Hepatocyte (in vitro differentiated cells): Measurements from ENCODE around the gene ASCC2. TPM values are rescaled to one million over a fixed set of nuclear protein-coding genes. Genes with fewer than 3 reads are reported as not detected.

ENCODE experiments used
- DNase-seq: peaks from one replicate; pipeline ENCODE4 v3.0.0-alpha.2; 2016; ENCODE audit warnings: low spot score
- H2AFZ ChIP-seq: fragments of 200-600 bp; sonication (generic); 2 replicates; pipeline ENCODE4 v1.6.0; 2016; ENCODE audit warnings: antibody characterized with exemption, mild to moderate bottlenecking
- H3K27ac ChIP-seq: fragments of 200-600 bp; sonication (generic); 2 replicates; pipeline ENCODE4 v1.5.1; 2016; ENCODE audit warnings: mild to moderate bottlenecking
- H3K27me3 ChIP-seq: fragments of 200-600 bp; sonication (generic); 2 replicates; pipeline ENCODE4 v1.6.1; 2016
- H3K36me3 ChIP-seq: fragments of 200-600 bp; sonication (generic); replicated peaks from 2 replicates; pipeline ENCODE4 v1.5.1; 2016; ENCODE audit warnings: low read depth; ENCODE audit not compliant: insufficient read depth
- H3K4me1 ChIP-seq: fragments of 200-600 bp; sonication (generic); 2 replicates; pipeline ENCODE4 v1.5.1; 2016; ENCODE audit warnings: mild to moderate bottlenecking, moderate library complexity; ENCODE audit not compliant: insufficient read depth
- H3K4me2 ChIP-seq: fragments of 200-600 bp; sonication (generic); 2 replicates; pipeline ENCODE4 v1.6.0; 2016
- H3K4me3 ChIP-seq: fragments of 200-600 bp; sonication (generic); 2 replicates; pipeline ENCODE4 v1.5.1; 2016; ENCODE audit warnings: mild to moderate bottlenecking
- H3K79me2 ChIP-seq: fragments of 200-600 bp; sonication (generic); 2 replicates; pipeline ENCODE4 v1.6.0; 2017; ENCODE audit warnings: mild to moderate bottlenecking
- H3K9me2 ChIP-seq: fragments of 200-600 bp; sonication (generic); replicated peaks from 2 replicates; pipeline ENCODE4 v1.6.0; 2017; ENCODE audit warnings: mild to moderate bottlenecking; ENCODE audit not compliant: insufficient read depth
- H3K9me3 ChIP-seq: fragments of 200-600 bp; sonication (generic); 2 replicates; pipeline ENCODE4 v1.5.1; 2016; ENCODE audit warnings: low read depth, mild to moderate bottlenecking
- H4K20me1 ChIP-seq: fragments of 200-600 bp; sonication (generic); 2 replicates; pipeline ENCODE4 v1.6.0; 2016; ENCODE audit warnings: mild to moderate bottlenecking; ENCODE audit not compliant: insufficient read depth, poor library complexity, severe bottlenecking
- EZH2 ChIP-seq: fragments of 200-600 bp; sonication (generic); IDR thresholded peaks from 2 replicates; pipeline ENCODE4 v1.6.1; 2016; ENCODE audit warnings: antibody characterized with exemption, mild to moderate bottlenecking, borderline replicate concordance
- EZH2phosphoT487 ChIP-seq: fragments of 200-600 bp; sonication (generic); IDR thresholded peaks from one replicate; pipeline ENCODE4 v1.6.1; 2018; ENCODE audit warnings: antibody characterized with exemption, mild to moderate bottlenecking, low read depth, moderate library complexity; ENCODE audit not compliant: unreplicated experiment, severe bottlenecking
- whole genome bisulfite sequencing: methylation state at CpG from one replicate; pipeline ENCODE4 v1.1.6; 2016; ENCODE audit warnings: low lambda C conversion rate; ENCODE audit errors: missing lambda C conversion rate; 5-methylcytosine and 5-hydroxymethylcytosine counted together
- polyA plus RNA-seq: library from polyadenylated mRNA; unstranded; fragments of >200 nt; fragmentation: Nextera tagmentation; extraction: Ambion mirVana; gene quantifications from 2 replicates; pipeline ENCODE4 v1.2.1, GENCODE V29; 2016
- total RNA-seq: library from RNA; depleted of rRNA; stranded (reverse); fragments of >200 nt; gene quantifications from 2 replicates; pipeline ENCODE4 v1.2.3, GENCODE V29; 2014
- TF ChIP-seq, protein P1 (sequence below): fragments of 200-600 bp; sonication (generic); IDR thresholded peaks from 2 replicates; pipeline ENCODE4 v1.5.1; 2016; ENCODE audit warnings: antibody characterized with exemption, mild to moderate bottlenecking; ENCODE audit not compliant: poor library complexity

The ASCC2 gene
- total and polyA plus RNA-seq, 2 experiments from 2014 or later: 25.9 to 54.8 TPM

DNA sequence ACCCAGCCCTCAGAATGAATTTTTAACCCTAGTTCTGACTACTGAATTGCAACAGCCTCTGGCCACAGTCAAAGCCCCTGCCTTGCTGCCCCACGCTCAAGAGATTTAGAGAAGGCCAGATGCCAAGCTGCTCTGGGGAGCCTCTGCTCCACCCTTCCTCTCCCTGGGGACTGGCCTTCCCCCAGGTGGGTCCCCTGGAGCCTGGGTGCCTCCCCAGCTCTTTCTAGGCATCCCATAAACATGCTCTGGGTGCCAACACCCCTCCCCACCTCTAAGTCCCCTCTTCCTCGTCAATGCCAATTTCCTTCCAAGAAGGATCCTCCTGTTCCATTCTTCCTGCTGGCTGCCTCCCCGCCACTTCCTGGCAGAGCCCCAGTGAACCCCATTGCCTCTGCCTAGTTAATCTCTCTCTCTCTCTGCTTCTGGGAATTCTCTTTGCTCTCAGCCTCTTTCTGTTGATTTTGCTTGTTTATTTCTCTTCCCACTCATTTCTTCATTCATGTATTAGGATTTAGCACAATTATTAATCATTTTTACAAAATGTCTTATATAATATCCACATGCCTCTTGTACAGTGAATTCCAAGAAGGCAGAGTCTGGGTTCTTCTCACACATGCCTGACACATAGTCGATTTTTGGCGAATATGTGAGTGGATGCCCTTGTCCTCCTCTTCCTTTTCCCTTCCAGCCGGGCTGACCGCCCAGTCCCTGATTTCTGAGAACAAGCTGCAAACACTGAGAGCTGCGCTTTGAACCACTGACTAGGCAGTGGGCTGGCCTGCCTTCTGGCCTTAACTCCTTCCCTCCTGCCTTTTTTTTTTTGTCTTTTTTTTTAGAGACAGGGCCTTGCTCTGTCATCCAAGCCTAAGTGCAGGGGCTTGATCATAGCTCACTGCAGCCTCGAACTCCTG, 53.4 kb downstream of the ASCC2 start:
- WGBS: 65% methylated on average over 9 of the region's 9 CpGs
- no peak for TF ChIP-seq EZH2phosphoT487
- TF ChIP-seq, protein P1, sequence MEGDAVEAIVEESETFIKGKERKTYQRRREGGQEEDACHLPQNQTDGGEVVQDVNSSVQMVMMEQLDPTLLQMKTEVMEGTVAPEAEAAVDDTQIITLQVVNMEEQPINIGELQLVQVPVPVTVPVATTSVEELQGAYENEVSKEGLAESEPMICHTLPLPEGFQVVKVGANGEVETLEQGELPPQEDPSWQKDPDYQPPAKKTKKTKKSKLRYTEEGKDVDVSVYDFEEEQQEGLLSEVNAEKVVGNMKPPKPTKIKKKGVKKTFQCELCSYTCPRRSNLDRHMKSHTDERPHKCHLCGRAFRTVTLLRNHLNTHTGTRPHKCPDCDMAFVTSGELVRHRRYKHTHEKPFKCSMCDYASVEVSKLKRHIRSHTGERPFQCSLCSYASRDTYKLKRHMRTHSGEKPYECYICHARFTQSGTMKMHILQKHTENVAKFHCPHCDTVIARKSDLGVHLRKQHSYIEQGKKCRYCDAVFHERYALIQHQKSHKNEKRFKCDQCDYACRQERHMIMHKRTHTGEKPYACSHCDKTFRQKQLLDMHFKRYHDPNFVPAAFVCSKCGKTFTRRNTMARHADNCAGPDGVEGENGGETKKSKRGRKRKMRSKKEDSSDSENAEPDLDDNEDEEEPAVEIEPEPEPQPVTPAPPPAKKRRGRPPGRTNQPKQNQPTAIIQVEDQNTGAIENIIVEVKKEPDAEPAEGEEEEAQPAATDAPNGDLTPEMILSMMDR: no peak
- no peak for TF ChIP-seq EZH2
- DNase-seq: no peak
- H3K9me2 ChIP-seq: no peaks in the 10 kb centered on the region
- no peaks in the 10 kb centered on the region for H3K36me3 ChIP-seq
- peak overlapping the region; percentile 8 for H3K27ac ChIP-seq
- H3K4me2 ChIP-seq: peak overlapping the region; percentile 23
- no peak overlapping the region for H2AFZ ChIP-seq
- no peaks in the 10 kb centered on the region for H3K27me3 ChIP-seq
- H3K4me3 ChIP-seq: no peak overlapping the region
- no peaks in the 10 kb centered on the region for H3K79me2 ChIP-seq
- H3K4me1 ChIP-seq: peaks cover 21% of the 10 kb centered on the region
- H4K20me1 ChIP-seq: no peaks in the 10 kb centered on the region
- no peaks in the 10 kb centered on the region for H3K9me3 ChIP-seq

DNA sequence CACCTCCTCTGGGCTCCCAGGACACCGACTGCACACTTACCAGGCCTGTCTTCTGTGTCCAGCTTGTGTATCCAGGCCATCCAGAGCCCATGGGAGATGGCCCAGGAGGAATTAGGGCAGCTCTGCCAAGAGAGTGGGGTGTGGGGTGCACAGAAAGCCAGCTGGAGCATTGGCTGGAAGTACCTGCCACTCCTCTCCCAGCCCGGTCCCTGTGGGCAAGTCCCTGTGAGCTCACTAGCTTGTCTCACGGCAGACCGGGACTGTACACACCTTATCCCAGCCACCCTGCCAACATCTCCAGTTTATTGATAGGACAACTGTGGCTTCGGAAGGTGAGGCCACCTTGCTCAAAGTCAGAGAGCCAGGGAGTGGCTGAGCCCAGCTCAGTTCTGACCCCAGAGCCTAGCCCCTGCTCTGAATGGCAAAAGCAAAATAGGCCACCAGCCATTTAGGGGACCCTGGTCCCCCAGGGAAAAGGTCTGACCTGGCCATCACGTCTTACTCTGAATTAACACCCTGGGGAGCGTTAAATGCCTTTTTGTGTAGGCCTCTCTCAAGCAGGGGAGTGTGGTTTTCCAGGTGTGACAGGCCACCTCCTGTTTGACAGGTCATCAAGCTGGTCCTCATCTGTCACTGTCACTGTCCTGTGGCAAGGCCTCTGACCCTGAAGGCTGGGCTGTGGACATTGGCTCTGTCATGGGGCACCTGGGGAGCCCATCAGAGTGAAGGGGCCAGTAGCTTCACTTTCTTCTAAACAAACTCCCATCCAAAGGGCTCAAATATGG, 55.8 kb downstream of the ASCC2 start:
- peaks cover 21% of the 10 kb centered on the region for H3K4me1 ChIP-seq
- no peak overlapping the region for H3K4me2 ChIP-seq
- WGBS: 93% methylated on average over 7 of the region's 7 CpGs

DNA sequence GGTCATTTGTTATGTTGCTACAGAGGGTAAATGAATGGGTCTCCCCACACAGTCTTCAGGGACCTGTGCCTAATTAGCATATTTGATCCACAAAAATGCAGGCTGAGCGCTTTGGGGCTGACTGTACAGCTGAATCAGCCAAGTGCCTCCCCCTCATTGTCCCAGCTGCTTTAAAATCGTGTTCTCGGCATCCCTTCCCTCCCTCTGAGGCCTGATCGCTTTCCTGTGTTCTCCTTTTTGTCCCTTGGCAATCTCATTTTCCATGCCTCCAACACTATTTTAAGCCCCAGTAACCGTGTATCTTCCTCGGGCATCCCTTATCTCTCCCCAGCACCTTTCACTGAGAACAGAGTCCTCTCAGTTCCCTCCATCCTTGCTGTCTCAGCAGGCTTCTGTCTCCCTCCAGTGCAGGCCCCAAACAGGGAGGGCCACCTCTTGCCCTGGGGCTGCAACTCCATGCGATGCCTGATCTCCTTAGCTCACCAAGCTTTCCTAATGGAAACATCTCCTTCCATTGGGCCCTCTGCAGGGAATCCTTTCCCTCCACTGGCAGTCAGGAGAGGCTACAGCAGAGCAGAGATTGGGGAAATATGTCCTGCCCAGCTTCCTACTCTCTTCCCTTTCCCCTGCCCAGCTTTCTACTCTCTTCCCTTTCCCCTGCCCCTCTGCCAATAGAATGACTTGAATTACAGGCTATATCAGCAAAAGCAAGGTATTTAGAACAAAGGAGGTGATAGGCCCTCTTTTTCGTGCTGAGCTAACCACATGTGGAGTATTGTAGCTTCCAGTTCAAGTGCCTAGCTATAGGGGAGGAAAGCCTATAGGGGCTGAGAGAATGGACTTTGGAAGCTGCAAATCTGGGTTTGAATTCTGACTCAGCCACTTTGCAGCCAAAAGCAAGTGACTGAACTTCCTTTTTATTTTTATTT, 57.1 kb downstream of the ASCC2 start:
- no peak for DNase-seq
- Histone ChIP-seq H3K79me2 (no peaks in the 10 kb centered on the region), H2AFZ (no peak overlapping the region), H3K4me2 (no peak overlapping the region), H3K4me1 (peaks cover 21% of the 10 kb centered on the region), H3K36me3 (no peaks in the 10 kb centered on the region), H3K9me3 (no peaks in the 10 kb centered on the region), H3K27me3 (no peaks in the 10 kb centered on the region), H3K4me3 (no peak overlapping the region), H4K20me1 (no peaks in the 10 kb centered on the region), H3K27ac (peak overlapping the region; percentile 52), H3K9me2 (no peaks in the 10 kb centered on the region)
- WGBS: 58% methylated on average over 8 of the region's 8 CpGs
- TF ChIP-seq EZH2phosphoT487 (no peak), EZH2 (no peak)
- TF ChIP-seq, protein P1: no peak

More for the DNA sequence above, 55.8 kb downstream of the ASCC2 start:
- Histone ChIP-seq H3K79me2 (no peaks in the 10 kb centered on the region), H3K9me3 (no peaks in the 10 kb centered on the region), H3K4me3 (no peak overlapping the region), H3K27me3 (no peaks in the 10 kb centered on the region), H3K36me3 (no peaks in the 10 kb centered on the region), H3K9me2 (no peaks in the 10 kb centered on the region), H2AFZ (no peak overlapping the region), H3K27ac (peak overlapping the region; percentile 52), H4K20me1 (no peaks in the 10 kb centered on the region)
- no peak for TF ChIP-seq EZH2
- no peak for TF ChIP-seq EZH2phosphoT487
- TF ChIP-seq, protein P1: no peak
- peak; percentile 42 for DNase-seq
